Glomerular visceral epithelial cell (primary cell): ENCODE data around the gene TOMM22.

Experiments
- DNase-seq: peaks from one replicate; pipeline ENCODE4 v3.0.0-alpha.2; 2016; ENCODE audit errors: extremely low spot score

TOMM22 gene

DNA sequence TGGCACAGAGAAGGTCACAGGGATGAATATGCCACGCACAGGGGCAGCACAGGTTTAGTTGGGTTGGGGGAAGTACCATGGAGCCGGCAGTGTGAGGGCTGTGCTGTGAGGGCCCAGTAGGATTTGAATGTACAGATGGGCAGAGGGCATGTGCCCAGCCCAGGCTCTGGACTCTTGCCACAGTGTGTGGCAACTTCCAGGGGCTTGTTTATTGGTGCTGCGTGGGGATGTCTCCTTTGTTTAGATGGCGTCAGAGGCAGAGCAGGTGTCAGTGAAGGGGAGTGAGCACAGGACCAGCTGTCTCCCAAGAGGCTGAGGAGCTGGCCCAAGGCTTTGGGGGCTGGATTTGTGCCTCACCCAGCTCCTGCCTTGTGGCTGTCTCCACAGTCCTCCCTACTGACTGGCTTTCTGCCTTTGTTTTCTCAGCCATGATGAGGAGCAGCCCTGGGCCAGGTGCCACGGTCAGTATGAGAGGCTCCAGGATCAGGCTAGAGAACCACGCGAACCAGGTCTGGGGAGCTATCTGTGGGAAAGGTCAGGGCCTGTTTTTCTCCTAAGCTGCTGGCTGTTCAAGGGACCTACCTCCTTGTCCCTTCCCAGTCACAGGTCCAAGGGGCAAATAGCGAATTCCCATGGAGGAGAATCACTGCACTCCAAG, 52.1 kb downstream of the TOMM22 start:
- no peak for DNase-seq

DNA sequence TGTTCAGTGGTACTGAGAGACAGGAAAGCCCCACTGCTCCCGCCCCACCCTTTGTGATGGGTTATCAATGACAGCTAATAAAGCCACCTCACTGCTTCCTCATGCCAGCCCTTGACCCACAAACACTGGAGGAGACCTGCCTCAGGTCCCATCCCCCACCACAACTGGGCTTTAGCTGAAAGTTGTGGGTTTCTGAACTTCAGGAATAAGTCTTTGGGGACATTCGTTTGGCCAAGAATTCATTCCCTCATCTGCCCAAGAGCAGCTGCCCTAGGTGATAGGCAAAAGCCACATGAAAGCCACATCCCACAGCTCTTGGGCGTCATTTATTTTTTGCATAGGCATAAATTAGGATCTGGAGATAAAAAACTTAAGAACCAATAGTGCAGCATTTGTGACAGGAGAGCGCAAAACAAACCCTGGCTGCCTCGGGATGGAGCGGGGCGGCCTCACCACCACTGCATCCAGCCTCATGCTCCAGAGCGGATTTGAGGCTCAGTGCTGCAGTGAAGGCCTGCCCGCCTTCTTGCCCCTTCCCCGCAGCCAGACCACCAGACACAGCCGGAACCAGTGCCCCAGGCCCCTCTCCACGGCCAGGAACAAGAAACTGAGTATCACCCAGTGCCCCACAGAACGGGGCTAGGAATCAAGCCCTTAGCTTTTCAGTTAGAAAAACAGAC, 52.8 kb downstream of the TOMM22 start:
- DNase-seq = no peak
